Activated CD8-positive, alpha-beta memory T cell treated with anti-CD3 and anti-CD28 coated beads for 1 hour (primary cell): ENCODE results near the gene TMEM126B.

Experiments
- DNase-seq, 2 donors: peaks; one replicate each; pipeline ENCODE4 v3.0.0-alpha.2; 2020; ENCODE audit warnings: low read depth in 1 of 2; ENCODE audit errors: extremely low read depth in 1 of 2

TMEM126B gene

GRCh38 chr11:85680897-85681296 is 52.5 kb downstream of the TMEM126B start:
- DNase-seq, result no peak

- peak in 1 of 2 donors; percentile 37 for DNase-seq
Measured at GRCh38 chr11:85682330-85683305, 54.2 kb downstream of the TMEM126B start.

GRCh38 chr11:85685125-85685819 is 56.9 kb downstream of the TMEM126B start:
- no peak for DNase-seq

GRCh38 chr11:85685820-85686459 is 57.5 kb downstream of the TMEM126B start, which contains the start of gene CCDC89:
Gene CCDC89 (minus strand): TSS chr11:85686195. CDS start chr11:85686130, 65 bp downstream.
- DNase-seq, result no peak
